GM12875 (cell line): ENCODE data around the gene SMIM35.

ENCODE experiments used
- H3K4me3 ChIP-seq: one replicate; pipeline ENCODE4 v1.5.1; 2011; ENCODE audit warnings: low read depth, low read length, control low read depth
- TF ChIP-seq, protein P1 (sequence below): IDR thresholded peaks from 2 replicates; pipeline ENCODE4 v1.5.1; 2011; ENCODE audit warnings: low read depth, mild to moderate bottlenecking, control low read depth, inconsistent platforms, low read length, moderate library complexity, borderline replicate concordance; ENCODE audit not compliant: insufficient read depth

Gene SMIM35

DNA sequence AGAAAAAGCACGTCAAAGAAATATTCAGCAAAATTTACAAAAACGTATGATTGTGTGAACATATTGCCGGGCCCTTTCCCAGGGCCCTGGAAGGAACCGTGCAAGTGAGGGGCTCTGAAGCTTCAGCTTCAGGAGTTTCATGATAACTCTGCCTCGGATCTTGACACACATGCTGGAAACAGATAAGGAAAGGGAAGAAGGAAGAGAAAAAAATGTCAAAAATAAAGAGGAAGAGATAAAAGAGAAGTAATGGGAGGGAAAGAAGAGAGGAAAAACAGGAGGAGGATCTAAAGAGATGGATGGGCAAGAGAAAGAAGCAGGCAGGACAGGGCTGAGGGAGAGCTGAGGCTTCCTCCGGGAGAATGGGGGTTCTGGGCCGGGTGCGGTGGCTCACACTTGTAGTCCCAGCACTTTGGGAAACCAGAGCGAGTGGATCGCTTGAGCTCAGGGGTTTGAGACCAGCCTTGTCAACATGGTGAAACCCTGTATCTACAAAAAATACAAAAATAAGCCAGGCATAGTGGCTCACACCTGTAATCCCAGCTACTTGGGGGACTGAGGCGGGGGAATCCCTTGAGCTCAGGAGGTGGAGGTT lies 12.6 kb downstream of the SMIM35 start:
- H3K4me3 ChIP-seq: no peak overlapping the region
- TF ChIP-seq, protein P1, sequence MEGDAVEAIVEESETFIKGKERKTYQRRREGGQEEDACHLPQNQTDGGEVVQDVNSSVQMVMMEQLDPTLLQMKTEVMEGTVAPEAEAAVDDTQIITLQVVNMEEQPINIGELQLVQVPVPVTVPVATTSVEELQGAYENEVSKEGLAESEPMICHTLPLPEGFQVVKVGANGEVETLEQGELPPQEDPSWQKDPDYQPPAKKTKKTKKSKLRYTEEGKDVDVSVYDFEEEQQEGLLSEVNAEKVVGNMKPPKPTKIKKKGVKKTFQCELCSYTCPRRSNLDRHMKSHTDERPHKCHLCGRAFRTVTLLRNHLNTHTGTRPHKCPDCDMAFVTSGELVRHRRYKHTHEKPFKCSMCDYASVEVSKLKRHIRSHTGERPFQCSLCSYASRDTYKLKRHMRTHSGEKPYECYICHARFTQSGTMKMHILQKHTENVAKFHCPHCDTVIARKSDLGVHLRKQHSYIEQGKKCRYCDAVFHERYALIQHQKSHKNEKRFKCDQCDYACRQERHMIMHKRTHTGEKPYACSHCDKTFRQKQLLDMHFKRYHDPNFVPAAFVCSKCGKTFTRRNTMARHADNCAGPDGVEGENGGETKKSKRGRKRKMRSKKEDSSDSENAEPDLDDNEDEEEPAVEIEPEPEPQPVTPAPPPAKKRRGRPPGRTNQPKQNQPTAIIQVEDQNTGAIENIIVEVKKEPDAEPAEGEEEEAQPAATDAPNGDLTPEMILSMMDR: no peak

- H3K4me3 ChIP-seq: no peak overlapping the region
- TF ChIP-seq, protein P1: no peak
Observed at GRCh38 chr11:118073554-118073953, 13.2 kb downstream of the SMIM35 start.

- no peak overlapping the region for H3K4me3 ChIP-seq
- TF ChIP-seq, protein P1: no peak
Observed at GRCh38 chr11:118071416-118072030, 15.2 kb downstream of the SMIM35 start.

- no peak overlapping the region for H3K4me3 ChIP-seq
- TF ChIP-seq, protein P1: no peak
Observed at GRCh38 chr11:118068945-118069612, 17.7 kb downstream of the SMIM35 start.

DNA sequence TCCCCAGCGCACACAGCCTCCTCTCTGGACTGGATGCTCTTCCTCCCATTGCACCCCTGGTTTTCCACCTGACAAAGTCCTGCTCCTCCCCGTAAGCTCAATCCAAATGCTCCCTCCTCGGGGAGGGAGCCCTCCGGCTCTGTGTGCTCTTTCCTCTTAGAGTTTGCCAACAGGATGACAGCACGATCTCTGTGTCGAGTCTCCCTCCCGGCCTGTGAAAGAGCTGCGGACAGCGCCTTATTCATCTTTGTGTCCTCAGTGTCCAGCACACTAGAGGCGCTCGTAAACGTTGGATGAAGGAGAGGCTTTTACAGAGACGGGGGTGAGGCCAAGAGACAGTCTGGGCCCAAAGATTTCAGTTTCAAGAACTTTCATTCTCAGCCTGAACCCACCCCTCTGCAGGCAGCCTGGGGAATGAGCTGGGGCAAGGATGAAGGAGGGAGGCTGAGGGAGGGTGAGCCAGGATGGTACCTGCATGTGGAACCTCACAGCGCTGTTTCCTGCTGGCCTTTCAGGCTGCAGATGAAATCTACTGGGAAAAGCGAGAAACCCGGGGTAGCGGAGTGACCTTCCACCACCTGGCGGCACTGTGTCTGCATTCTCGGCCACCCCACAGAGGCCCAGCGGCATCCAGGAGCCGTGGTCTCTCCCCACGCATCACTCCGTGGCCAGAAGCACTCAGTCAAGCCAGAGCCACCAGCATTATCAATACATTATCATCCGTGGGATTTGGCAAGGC lies 18.4 kb downstream of the SMIM35 start:
- TF ChIP-seq, protein P1: no peak
- H3K4me3 ChIP-seq: no peak overlapping the region

GRCh38 chr11:118067006-118067405 lies 19.8 kb downstream of the SMIM35 start:
- H3K4me3 ChIP-seq: no peak overlapping the region
- TF ChIP-seq, protein P1: no peak
